ENCODE measurements around the gene MAP4K2.
A peak's percentile ranks its signal among the peaks of the same experiment; 100 is the strongest.

Gene MAP4K2

GRCh38 chr11:64813826-64814225 lies 10.8 kb upstream of the MAP4K2 start:
- no peak for DNase-seq (ENCODE audit: low read depth in 2 of 2)

- no peak for DNase-seq (ENCODE audit: low read depth in 2 of 2)
Measured at GRCh38 chr11:64810891-64811272, 7.9 kb upstream of the MAP4K2 start.

GRCh38 chr11:64810271-64810890 lies 7.4 kb upstream of the MAP4K2 start, which contains the start of gene MEN1:
TSS of gene MEN1 (minus strand) at chr11:64810551. CDS start at chr11:64810109, 442 bp downstream.
- DNase-seq (ENCODE audit: low read depth in 2 of 2) = peak; percentile 58 to 70

- peak in 1 of 2 donors; percentile 21 for DNase-seq (ENCODE audit: low read depth in 2 of 2)
Measured at GRCh38 chr11:64809781-64810241, 6.8 kb upstream of the MAP4K2 start.

- no peak for DNase-seq (ENCODE audit: low read depth in 2 of 2)
Measured at GRCh38 chr11:64805481-64805880, 2.5 kb upstream of the MAP4K2 start.

- DNase-seq (ENCODE audit: low read depth in 2 of 2) = no peak
Measured at GRCh38 chr11:64804346-64805210, 1.6 kb upstream of the MAP4K2 start.

- no peak for DNase-seq (ENCODE audit: low read depth in 2 of 2)
Measured at GRCh38 chr11:64803846-64804345, 882 bp upstream of the MAP4K2 start.

GRCh38 chr11:64802370-64803157 lies 450 bp downstream of the MAP4K2 start:
- DNase-seq (ENCODE audit: low read depth in 2 of 2) = peak in 1 of 2 donors; percentile 23

GRCh38 chr11:64801561-64802369 lies 1.2 kb downstream of the MAP4K2 start:
- DNase-seq (ENCODE audit: low read depth in 2 of 2) = no peak

- no peak for DNase-seq (ENCODE audit: low read depth in 2 of 2)
Measured at GRCh38 chr11:64801158-64801464, 1.9 kb downstream of the MAP4K2 start.

GRCh38 chr11:64800303-64801157 lies 2.5 kb downstream of the MAP4K2 start:
- DNase-seq (ENCODE audit: low read depth in 2 of 2) = no peak

GRCh38 chr11:64799623-64800302 lies 3.3 kb downstream of the MAP4K2 start:
- DNase-seq (ENCODE audit: low read depth in 2 of 2) = no peak

GRCh38 chr11:64799256-64799622 lies 3.8 kb downstream of the MAP4K2 start:
- DNase-seq (ENCODE audit: low read depth in 2 of 2) = no peak

GRCh38 chr11:64796757-64797541 lies 6.1 kb downstream of the MAP4K2 start:
- DNase-seq (ENCODE audit: low read depth in 2 of 2) = no peak

- no peak for DNase-seq (ENCODE audit: low read depth in 2 of 2)
Measured at GRCh38 chr11:64796047-64796756, 6.8 kb downstream of the MAP4K2 start.

GRCh38 chr11:64794526-64794925 lies 8.5 kb downstream of the MAP4K2 start:
- DNase-seq (ENCODE audit: low read depth in 2 of 2) = no peak

- DNase-seq (ENCODE audit: low read depth in 2 of 2) = no peak
Measured at GRCh38 chr11:64793271-64794160, 9.5 kb downstream of the MAP4K2 start.

All from stimulated activated CD4-positive, alpha-beta T cell treated with anti-CD3 and anti-CD28 coated beads, Interleukin-1b, Interleukin-23, amount 100 ng/mL, for 4 hours (primary cell).